ENCODE data around the gene RMDN2.

Gene RMDN2

DNA sequence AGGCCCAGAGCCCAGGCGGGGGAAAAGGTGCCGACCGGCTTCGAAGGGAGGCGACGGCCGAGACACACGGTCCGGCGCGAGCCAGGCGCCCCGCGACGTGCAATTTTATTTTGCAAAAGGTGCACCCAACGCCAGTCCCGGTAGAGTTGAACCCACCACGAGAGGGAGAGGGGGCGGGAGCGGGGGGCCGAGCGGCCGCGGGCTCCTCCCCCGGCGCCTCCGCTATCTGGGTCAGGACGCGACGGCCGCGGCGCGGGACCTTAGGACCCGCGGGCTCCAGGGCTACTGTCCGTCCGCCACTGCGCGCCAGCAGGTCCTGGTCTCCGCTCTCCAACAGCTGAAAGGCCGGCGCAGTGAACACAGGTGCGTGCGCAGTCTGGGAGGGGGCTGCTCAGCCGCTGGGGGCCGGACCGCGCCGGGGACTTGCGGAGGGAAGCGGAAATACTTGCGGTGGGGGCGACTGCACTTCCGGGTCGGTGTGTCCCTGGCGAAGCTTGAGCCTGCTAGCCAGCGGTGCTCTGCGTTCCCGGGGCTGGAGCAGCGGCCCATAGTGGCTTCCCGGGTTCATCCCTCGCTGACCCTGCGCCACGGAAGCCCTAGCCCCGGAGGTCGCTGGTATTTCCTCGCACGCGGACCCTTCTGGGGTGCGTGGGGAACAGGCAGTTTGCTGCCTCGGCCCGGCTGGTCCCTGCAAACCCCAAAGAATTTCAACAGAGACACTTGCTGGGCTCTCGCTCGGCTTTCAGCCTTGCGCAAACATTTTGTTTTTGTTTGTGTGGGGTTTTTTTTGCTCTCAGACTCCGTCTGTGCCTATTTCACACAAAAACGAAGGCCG, at the start of gene RMDN2:
RMDN2 (plus strand) TSS at position 225 of the 835 bp plus-strand sequence. CDS start 3,991 bp downstream, outside the sequence.
- Histone ChIP-seq H3K9ac (peak within 1 kb of the TSS; percentile 86), H3K4me3 (peak within 1 kb of the TSS; percentile 84), H3K4me1 (peaks cover 23% of the 10 kb centered on the region), H3K4me2 (peak within 1 kb of the TSS; percentile 90), H3K27me3 (no peaks in the 10 kb centered on the region), H3K9me3 (no peaks in the 10 kb centered on the region), H3K36me3 (0 out of 2 replicates have a peak, but pooled peaks cover 1% of the 10 kb centered on the region), H4K20me1 (no peaks in the 10 kb centered on the region), H3K27ac (peak within 1 kb of the TSS; percentile 90)
- peak; percentile 62; the same call in 1 of the 2 replicates for TF ChIP-seq Cebpa-rat (IDR thresholded peaks at IDR 0.05)

DNA sequence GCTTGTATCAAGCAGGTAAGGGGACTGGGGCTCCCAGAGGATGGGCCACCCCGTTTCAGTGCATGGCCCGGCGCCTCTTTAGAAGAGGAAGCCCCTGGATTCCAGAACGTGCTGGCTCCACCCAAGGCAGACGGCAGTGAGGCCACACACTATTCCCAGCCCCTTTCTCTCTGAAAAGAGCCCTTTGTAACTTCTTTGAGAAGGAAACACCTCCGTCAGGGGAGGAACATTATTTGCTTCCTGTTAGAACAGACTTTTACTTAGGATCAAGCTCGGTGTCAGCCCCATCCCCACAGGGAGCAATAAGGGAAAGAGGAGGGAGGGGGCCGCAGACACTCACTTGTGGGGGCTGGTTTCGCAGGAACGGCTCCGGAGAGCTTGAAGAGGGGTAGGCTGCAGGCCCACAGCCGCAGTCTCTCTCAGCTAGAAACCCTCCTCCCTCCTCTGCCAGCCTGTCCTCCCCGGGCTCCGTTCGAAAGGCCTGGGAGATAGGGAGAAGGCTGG, 49.6 kb upstream of the RMDN2 start:
- Histone ChIP-seq H3K27ac (no peak overlapping the region), H3K4me3 (no peak overlapping the region), H3K27me3 (no peaks in the 10 kb centered on the region), H3K9me3 (no peaks in the 10 kb centered on the region), H3K36me3 (no peaks in the 10 kb centered on the region), H3K4me2 (no peak overlapping the region), H4K20me1 (no peaks in the 10 kb centered on the region), H3K4me1 (peaks cover 28% of the 10 kb centered on the region), H3K9ac (no peak overlapping the region)
- TF ChIP-seq Cebpa-rat (IDR thresholded peaks at IDR 0.05), result no peak

DNA sequence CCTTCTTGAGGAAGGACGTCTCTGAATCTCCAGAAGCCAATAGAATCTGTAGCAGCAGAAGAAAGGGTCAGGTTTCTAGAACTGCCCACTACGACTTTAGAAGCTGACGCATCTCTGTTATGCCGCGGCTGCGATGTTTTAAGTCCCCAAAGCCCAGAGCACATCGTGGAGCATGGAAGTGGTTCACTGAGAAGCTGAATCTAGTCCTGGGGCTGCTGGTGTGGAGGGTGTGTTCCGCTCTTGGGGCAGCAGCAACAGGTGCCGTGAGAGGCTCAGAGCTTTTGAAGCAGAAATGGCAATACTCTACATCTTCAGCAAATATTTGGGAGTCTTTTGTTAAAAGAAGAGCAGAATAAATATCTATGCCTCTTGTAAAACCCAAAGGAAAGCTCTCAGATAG, 48.9 kb upstream of the RMDN2 start:
- Histone ChIP-seq H3K4me2 (no peak overlapping the region), H3K4me3 (no peak overlapping the region), H3K36me3 (no peaks in the 10 kb centered on the region), H3K9ac (no peak overlapping the region), H3K4me1 (peaks cover 34% of the 10 kb centered on the region), H3K27ac (no peak overlapping the region), H3K27me3 (no peaks in the 10 kb centered on the region), H4K20me1 (no peaks in the 10 kb centered on the region), H3K9me3 (no peaks in the 10 kb centered on the region)
- no peak for TF ChIP-seq Cebpa-rat (IDR thresholded peaks at IDR 0.05)

DNA sequence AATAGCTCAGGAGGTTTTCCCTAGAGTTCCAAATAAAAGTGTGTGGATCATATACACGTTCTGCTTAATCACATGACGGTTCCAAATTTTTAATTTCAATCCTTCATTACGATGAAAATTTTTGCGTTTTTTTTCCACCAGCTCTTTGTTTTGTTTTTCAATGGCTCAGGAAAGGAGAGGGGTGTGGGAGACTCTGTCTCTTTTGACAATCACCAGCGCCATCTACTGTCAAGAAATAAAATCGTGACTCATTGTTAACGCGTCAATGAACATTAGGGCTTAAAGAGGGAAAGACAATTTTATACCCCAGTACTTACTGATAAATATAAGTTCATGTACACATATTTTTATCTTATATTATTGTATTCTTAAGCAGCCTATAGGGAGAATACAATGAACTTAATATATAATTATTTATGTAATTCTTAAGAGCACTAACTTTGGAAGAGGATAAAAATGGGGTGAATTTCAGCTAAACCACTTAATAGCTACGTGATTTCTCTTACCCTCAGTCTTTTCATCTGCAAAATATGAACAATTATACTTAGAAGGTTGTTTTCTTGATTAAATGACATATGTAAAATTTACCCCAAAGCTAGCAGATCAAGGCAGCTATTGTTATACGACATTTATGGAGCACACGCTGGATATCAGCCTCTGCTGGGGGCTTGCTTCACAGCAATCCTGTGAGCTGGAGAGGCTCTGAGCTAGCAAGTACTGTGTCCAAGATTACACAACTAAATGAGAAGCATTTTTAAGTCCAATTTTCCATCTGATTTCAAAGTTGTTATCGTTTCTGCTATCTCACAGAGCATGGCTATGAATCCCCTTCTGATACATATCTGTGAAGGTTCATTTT, 47.4 kb upstream of the RMDN2 start:
- Histone ChIP-seq H3K4me1 (peaks cover 26% of the 10 kb centered on the region), H3K9ac (no peak overlapping the region), H3K9me3 (no peaks in the 10 kb centered on the region), H3K27me3 (no peaks in the 10 kb centered on the region), H3K4me3 (no peak overlapping the region), H3K36me3 (no peaks in the 10 kb centered on the region), H3K4me2 (no peak overlapping the region), H4K20me1 (no peaks in the 10 kb centered on the region), H3K27ac (no peak overlapping the region)
- TF ChIP-seq Cebpa-rat (IDR thresholded peaks at IDR 0.05), result no peak

GRCh38 chr2:37878536-37878935, 46.6 kb upstream of the RMDN2 start:
- H3K4me2 ChIP-seq, result no peak overlapping the region
- H3K4me1 ChIP-seq, result peaks cover 18% of the 10 kb centered on the region
- no peaks in the 10 kb centered on the region for H3K36me3 ChIP-seq
- no peaks in the 10 kb centered on the region for H3K9me3 ChIP-seq
- no peak overlapping the region for H3K4me3 ChIP-seq
- no peaks in the 10 kb centered on the region for H3K27me3 ChIP-seq
- no peak for TF ChIP-seq Cebpa-rat (IDR thresholded peaks at IDR 0.05)
- no peaks in the 10 kb centered on the region for H4K20me1 ChIP-seq
- no peak overlapping the region for H3K27ac ChIP-seq
- H3K9ac ChIP-seq, result no peak overlapping the region

- Histone ChIP-seq H3K27ac (no peak overlapping the region), H3K9me3 (no peaks in the 10 kb centered on the region), H4K20me1 (no peaks in the 10 kb centered on the region), H3K4me3 (no peak overlapping the region), H3K9ac (no peak overlapping the region), H3K4me2 (peak overlapping the region; percentile 57), H3K4me1 (peaks cover 10% of the 10 kb centered on the region), H3K27me3 (no peaks in the 10 kb centered on the region), H3K36me3 (no peaks in the 10 kb centered on the region)
- no peak for TF ChIP-seq Cebpa-rat (IDR thresholded peaks at IDR 0.05)
Observed at GRCh38 chr2:37880551-37880950, 44.5 kb upstream of the RMDN2 start.

DNA sequence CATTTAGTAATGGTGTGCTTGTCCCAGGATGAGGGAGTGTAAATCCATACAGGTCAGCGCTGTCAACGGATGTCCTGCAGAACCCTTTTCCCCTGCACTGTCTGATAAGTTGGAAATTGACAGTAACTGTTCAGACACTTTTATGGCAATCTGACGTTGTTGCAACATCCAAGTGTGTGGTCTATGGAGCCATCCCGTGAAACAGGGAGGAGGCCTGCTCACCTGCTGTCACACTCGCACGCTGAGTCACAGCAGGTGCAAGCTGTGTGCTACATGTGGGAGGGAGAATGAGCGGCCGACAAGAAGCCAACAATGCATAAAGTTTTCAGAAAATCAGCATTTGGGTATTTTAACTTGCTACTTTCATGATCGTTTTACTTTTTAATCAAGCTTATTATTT, 43.7 kb upstream of the RMDN2 start:
- Histone ChIP-seq H3K9me3 (no peaks in the 10 kb centered on the region), H3K4me3 (no peak overlapping the region), H3K4me2 (no peak overlapping the region), H3K27me3 (no peaks in the 10 kb centered on the region), H3K4me1 (peaks cover 9% of the 10 kb centered on the region), H3K9ac (no peak overlapping the region), H3K27ac (no peak overlapping the region), H4K20me1 (no peaks in the 10 kb centered on the region), H3K36me3 (no peaks in the 10 kb centered on the region)
- no peak for TF ChIP-seq Cebpa-rat (IDR thresholded peaks at IDR 0.05)

- H3K27me3 ChIP-seq, result no peaks in the 10 kb centered on the region
- no peaks in the 10 kb centered on the region for H3K9me3 ChIP-seq
- H3K9ac ChIP-seq, result no peak overlapping the region
- no peaks in the 10 kb centered on the region for H4K20me1 ChIP-seq
- peaks cover 9% of the 10 kb centered on the region for H3K4me1 ChIP-seq
- H3K4me3 ChIP-seq, result no peak overlapping the region
- H3K36me3 ChIP-seq, result no peaks in the 10 kb centered on the region
- TF ChIP-seq Cebpa-rat (IDR thresholded peaks at IDR 0.05), result no peak
- no peak overlapping the region for H3K4me2 ChIP-seq
- no peak overlapping the region for H3K27ac ChIP-seq
Observed at GRCh38 chr2:37882036-37882435, 43.1 kb upstream of the RMDN2 start.

- Histone ChIP-seq H3K27me3 (no peaks in the 10 kb centered on the region), H3K4me3 (no peak overlapping the region), H3K36me3 (no peaks in the 10 kb centered on the region), H3K4me2 (no peak overlapping the region), H3K9me3 (no peaks in the 10 kb centered on the region), H4K20me1 (no peaks in the 10 kb centered on the region), H3K27ac (no peak overlapping the region), H3K9ac (no peak overlapping the region), H3K4me1 (peaks cover 9% of the 10 kb centered on the region)
- TF ChIP-seq Cebpa-rat (IDR thresholded peaks at IDR 0.05), result no peak
Observed at GRCh38 chr2:37883518-37883917, 41.6 kb upstream of the RMDN2 start.

Data from BLaER1 (cell line).